ENCODE results near the gene RNASE3.
"Not testable (repeated sequence)": the region's sequence is repeated elsewhere in the genome, so short reads cannot be mapped to it uniquely, and the experiment has no call there.

The RNASE3 gene

GRCh38 chr14:20891126-20891825 lies at the start of gene RNASE3:
TSS of gene RNASE3 (plus strand) at chr14:20891385. CDS start at chr14:20891687, 302 bp downstream.
- not testable (repeated sequence) for DNase-seq

- no peak for DNase-seq
Measured at GRCh38 chr14:20846560-20846959, 44.6 kb upstream of the RNASE3 start.

GRCh38 chr14:20848316-20848954 lies 42.8 kb upstream of the RNASE3 start:
- no peak for DNase-seq

GRCh38 chr14:20848955-20849570 lies 42.1 kb upstream of the RNASE3 start:
- no peak for DNase-seq

- DNase-seq: no peak
Measured at GRCh38 chr14:20853042-20853441, 38.1 kb upstream of the RNASE3 start.

- DNase-seq: no peak
Measured at GRCh38 chr14:20855652-20856291, 35.4 kb upstream of the RNASE3 start.

- DNase-seq: no peak
Measured at GRCh38 chr14:20857207-20857606, 34.0 kb upstream of the RNASE3 start.

GRCh38 chr14:20857630-20858261 lies 33.4 kb upstream of the RNASE3 start:
- DNase-seq: no peak

- DNase-seq: no peak
Measured at GRCh38 chr14:20866194-20866593, 25.0 kb upstream of the RNASE3 start.

- DNase-seq: no peak
Measured at GRCh38 chr14:20866963-20867362, 24.2 kb upstream of the RNASE3 start.

GRCh38 chr14:20873370-20874177 lies 17.6 kb upstream of the RNASE3 start:
- no peak for DNase-seq

GRCh38 chr14:20877016-20877415 lies 14.2 kb upstream of the RNASE3 start:
- DNase-seq: no peak

- DNase-seq: no peak
Measured at GRCh38 chr14:20878695-20879094, 12.5 kb upstream of the RNASE3 start.

- not testable (repeated sequence) for DNase-seq
Measured at GRCh38 chr14:20881229-20881628, 10.0 kb upstream of the RNASE3 start.

GRCh38 chr14:20882787-20883186 lies 8.4 kb upstream of the RNASE3 start:
- DNase-seq: not testable (repeated sequence)

- DNase-seq: not testable (repeated sequence)
Measured at GRCh38 chr14:20888411-20888810, 2.8 kb upstream of the RNASE3 start.

- DNase-seq: not testable (repeated sequence)
Measured at GRCh38 chr14:20895322-20895721, 4.1 kb downstream of the RNASE3 start.

- DNase-seq: no peak
Measured at GRCh38 chr14:20904393-20905029, 13.3 kb downstream of the RNASE3 start.

GRCh38 chr14:20905676-20906075 lies 14.5 kb downstream of the RNASE3 start:
- DNase-seq: no peak

- DNase-seq: no peak
Measured at GRCh38 chr14:20907214-20907613, 16.0 kb downstream of the RNASE3 start.

GRCh38 chr14:20910822-20911221 lies 19.6 kb downstream of the RNASE3 start:
- DNase-seq: not testable (repeated sequence)
